ENCODE results near the gene ARHGAP25.

The ARHGAP25 gene

GRCh38 chr2:68862889-68863288 is 128.3 kb downstream of the ARHGAP25 start:
- TF ChIP-seq CTCF (IDR thresholded peaks at IDR 0.05; ENCODE audit: low read length, missing control alignments), result no peak
- no peak for DNase-seq (ENCODE audit: low read depth)
- H3K4me3 ChIP-seq (replicated peaks; ENCODE audit: low read depth, low read length), result no peak overlapping the region

DNA sequence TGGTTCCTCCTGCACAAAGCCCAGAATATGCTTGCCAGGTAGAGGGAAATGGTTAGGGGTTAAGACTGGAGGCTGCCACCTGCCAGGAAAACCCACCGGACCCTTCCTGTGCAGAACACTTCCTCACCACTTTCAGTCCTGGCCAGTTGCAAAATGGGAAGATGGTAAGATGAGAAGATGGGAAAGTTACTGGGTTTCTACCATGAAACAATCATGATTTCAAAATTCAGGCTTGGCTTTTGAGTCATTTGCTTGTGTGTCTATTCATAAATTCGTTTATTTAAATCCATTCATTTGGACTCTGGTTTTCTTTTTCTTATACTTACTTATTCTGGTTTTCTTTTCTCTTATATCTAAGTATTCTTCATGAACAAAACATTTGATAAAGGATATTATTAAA is 129.4 kb downstream of the ARHGAP25 start:
- DNase-seq (ENCODE audit: low read depth), result no peak
- TF ChIP-seq CTCF (IDR thresholded peaks at IDR 0.05; ENCODE audit: low read length, missing control alignments), result no peak
- no peak overlapping the region for H3K4me3 ChIP-seq (replicated peaks; ENCODE audit: low read depth, low read length)

GRCh38 chr2:68865108-68865507 is 130.5 kb downstream of the ARHGAP25 start:
- H3K4me3 ChIP-seq (replicated peaks; ENCODE audit: low read depth, low read length), result no peak overlapping the region
- no peak for DNase-seq (ENCODE audit: low read depth)
- TF ChIP-seq CTCF (IDR thresholded peaks at IDR 0.05; ENCODE audit: low read length, missing control alignments), result no peak

- H3K4me3 ChIP-seq (replicated peaks; ENCODE audit: low read depth, low read length), result no peak overlapping the region
- DNase-seq (ENCODE audit: low read depth), result peak; percentile 65
- TF ChIP-seq CTCF (IDR thresholded peaks at IDR 0.05; ENCODE audit: low read length, missing control alignments), result no peak
Measured at GRCh38 chr2:68870215-68870614, 135.6 kb downstream of the ARHGAP25 start.

- no peak for TF ChIP-seq CTCF (IDR thresholded peaks at IDR 0.05; ENCODE audit: low read length, missing control alignments)
- no peak within 1 kb of the TSS for H3K4me3 ChIP-seq (replicated peaks; ENCODE audit: low read depth, low read length)
- DNase-seq (ENCODE audit: low read depth), result no peak
Measured at GRCh38 chr2:68871159-68871764, 136.7 kb downstream of the ARHGAP25 start, which contains the start of gene BMP10. Gene BMP10 (minus strand): TSS chr2:68871397. CDS start chr2:68871358, 39 bp downstream.
